Activated T-helper 17 cell treated with anti-CD3 and anti-CD28 coated beads, Interleukin-2, amount 50 U/mL, for 72 hours (primary cell): ENCODE data around the gene TMEM8B. TPM values are rescaled to one million over a fixed set of nuclear protein-coding genes. Genes with fewer than 3 reads are reported as not detected.

Experiments
- ATAC-seq: fragments of 150-1000 bp; cut with Tn5 transposase; replicated peaks from 2 replicates; pipeline ENCODE4 v1.10.0; 2021; ENCODE audit warnings: mild to moderate bottlenecking, moderate library complexity
- H3K27ac Mint-ChIP-seq: one replicate; pipeline ENCODE4 v1.8.0; 2022; ENCODE audit warnings: mixed read lengths
- H3K27me3 Mint-ChIP-seq: one replicate; pipeline ENCODE4 v1.8.0; 2022; ENCODE audit warnings: mixed read lengths
- H3K36me3 Mint-ChIP-seq: one replicate; pipeline ENCODE4 v1.8.0; 2022; ENCODE audit warnings: low read depth, mild to moderate bottlenecking, mixed read lengths
- H3K4me1 Mint-ChIP-seq: one replicate; pipeline ENCODE4 v1.8.0; 2022; ENCODE audit warnings: mixed read lengths
- H3K4me3 Mint-ChIP-seq: one replicate; pipeline ENCODE4 v1.8.0; 2022; ENCODE audit warnings: mild to moderate bottlenecking, mixed read lengths
- H3K9me3 Mint-ChIP-seq: one replicate; pipeline ENCODE4 v1.8.0; 2022; ENCODE audit warnings: mixed read lengths
- total RNA-seq, 2 donors: library from RNA; stranded (reverse); gene quantifications; one replicate each; pipeline ENCODE4 v1.2.3, GENCODE V29; 2022

TMEM8B gene
- total RNA-seq, 2 donors from 2014 or later: 2.4 to 6.8 TPM

GRCh38 chr9:35800530-35800929, 28.5 kb upstream of the TMEM8B start:
- H3K4me1 Mint-ChIP-seq: peaks cover 11% of the 10 kb centered on the region
- no peaks in the 10 kb centered on the region for H3K9me3 Mint-ChIP-seq
- H3K4me3 Mint-ChIP-seq: no peak overlapping the region
- no peaks in the 10 kb centered on the region for H3K27me3 Mint-ChIP-seq
- ATAC-seq: no peak
- H3K27ac Mint-ChIP-seq: peak overlapping the region; percentile 79
- H3K36me3 Mint-ChIP-seq: peaks cover 57% of the 10 kb centered on the region

- H3K27me3 Mint-ChIP-seq: no peaks in the 10 kb centered on the region
- no peaks in the 10 kb centered on the region for H3K9me3 Mint-ChIP-seq
- peak overlapping the region; percentile 45 for H3K27ac Mint-ChIP-seq
- ATAC-seq: no peak
- H3K36me3 Mint-ChIP-seq: peaks cover 67% of the 10 kb centered on the region
- peaks cover 11% of the 10 kb centered on the region for H3K4me1 Mint-ChIP-seq
- no peak overlapping the region for H3K4me3 Mint-ChIP-seq
Observed at GRCh38 chr9:35801328-35802128, 27.5 kb upstream of the TMEM8B start.

- no peaks in the 10 kb centered on the region for H3K9me3 Mint-ChIP-seq
- H3K4me3 Mint-ChIP-seq: no peak overlapping the region
- no peak for ATAC-seq
- H3K27me3 Mint-ChIP-seq: no peaks in the 10 kb centered on the region
- no peaks in the 10 kb centered on the region for H3K4me1 Mint-ChIP-seq
- peaks cover 59% of the 10 kb centered on the region for H3K36me3 Mint-ChIP-seq
- H3K27ac Mint-ChIP-seq: no peak overlapping the region
Observed at GRCh38 chr9:35806101-35806500, 22.9 kb upstream of the TMEM8B start.

DNA sequence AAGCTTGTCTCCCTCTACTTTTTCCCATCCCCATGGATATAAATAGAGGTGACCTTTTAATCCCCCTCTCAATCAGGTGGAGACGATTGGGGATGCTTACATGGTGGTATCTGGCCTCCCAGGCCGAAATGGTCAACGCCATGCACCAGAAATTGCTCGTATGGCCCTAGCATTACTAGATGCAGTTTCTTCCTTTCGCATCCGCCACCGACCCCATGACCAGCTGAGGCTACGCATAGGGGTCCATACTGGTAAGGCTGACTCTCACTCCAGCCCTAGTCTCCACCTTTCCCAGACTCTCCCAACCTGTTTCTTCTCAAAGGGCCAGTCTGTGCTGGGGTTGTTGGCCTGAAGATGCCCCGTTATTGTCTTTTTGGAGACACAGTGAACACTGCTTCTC, 20.6 kb upstream of the TMEM8B start:
- ATAC-seq: no peak
- H3K36me3 Mint-ChIP-seq: peaks cover 36% of the 10 kb centered on the region
- no peak overlapping the region for H3K27ac Mint-ChIP-seq
- no peaks in the 10 kb centered on the region for H3K9me3 Mint-ChIP-seq
- H3K4me3 Mint-ChIP-seq: no peak overlapping the region
- no peaks in the 10 kb centered on the region for H3K27me3 Mint-ChIP-seq
- H3K4me1 Mint-ChIP-seq: peaks cover 13% of the 10 kb centered on the region

DNA sequence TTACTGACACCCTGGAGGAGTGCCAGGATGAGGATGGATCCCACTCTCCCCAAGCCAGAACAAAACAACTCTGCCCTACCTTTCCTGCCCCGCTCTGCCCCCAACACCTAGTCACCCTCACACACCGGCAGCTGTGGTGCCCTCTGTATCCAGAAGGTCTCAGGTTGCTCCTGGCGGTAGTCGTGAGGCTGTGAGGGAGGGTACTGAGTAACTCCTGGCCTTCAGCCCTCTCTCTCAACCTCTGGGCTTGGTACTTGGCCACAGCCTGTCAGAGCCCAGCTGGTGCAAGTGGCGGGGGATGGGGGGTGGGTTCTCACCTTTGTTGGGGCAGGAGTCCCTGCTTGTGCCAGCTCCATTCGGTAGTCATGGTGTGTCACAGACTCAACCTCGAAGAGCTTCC, 18.9 kb upstream of the TMEM8B start:
- H3K36me3 Mint-ChIP-seq: peaks cover 29% of the 10 kb centered on the region
- peaks cover 19% of the 10 kb centered on the region for H3K4me1 Mint-ChIP-seq
- no peaks in the 10 kb centered on the region for H3K9me3 Mint-ChIP-seq
- no peak overlapping the region for H3K27ac Mint-ChIP-seq
- no peak for ATAC-seq
- H3K4me3 Mint-ChIP-seq: no peak overlapping the region
- no peaks in the 10 kb centered on the region for H3K27me3 Mint-ChIP-seq

- ATAC-seq: no peak
- H3K36me3 Mint-ChIP-seq: peaks cover 16% of the 10 kb centered on the region
- H3K4me3 Mint-ChIP-seq: peak overlapping the region; percentile 81
- H3K4me1 Mint-ChIP-seq: peaks cover 19% of the 10 kb centered on the region
- H3K9me3 Mint-ChIP-seq: no peaks in the 10 kb centered on the region
- peak overlapping the region; percentile 91 for H3K27ac Mint-ChIP-seq
- H3K27me3 Mint-ChIP-seq: no peaks in the 10 kb centered on the region
Observed at GRCh38 chr9:35811381-35812024, 17.5 kb upstream of the TMEM8B start.

GRCh38 chr9:35812025-35812602, 16.9 kb upstream of the TMEM8B start, which contains the start of gene SPAG8:
Gene SPAG8 (minus strand): TSS chr9:35812262. CDS start chr9:35812147, 115 bp downstream.
- no peaks in the 10 kb centered on the region for H3K27me3 Mint-ChIP-seq

GRCh38 chr9:35813434-35814105, 15.5 kb upstream of the TMEM8B start:
- Mint-ChIP-seq H3K27ac (peak overlapping the region; percentile 88), H3K9me3 (no peaks in the 10 kb centered on the region)

More at GRCh38 chr9:35812025-35812602, 16.9 kb upstream of the TMEM8B start, which contains the start of gene SPAG8:
- peaks cover 19% of the 10 kb centered on the region for H3K4me1 Mint-ChIP-seq
- H3K27ac Mint-ChIP-seq: peak within 1 kb of the TSS; percentile 91
- peak; percentile 64 for ATAC-seq
- peak within 1 kb of the TSS; percentile 81 for H3K4me3 Mint-ChIP-seq
- H3K36me3 Mint-ChIP-seq: peaks cover 12% of the 10 kb centered on the region
- H3K9me3 Mint-ChIP-seq: no peaks in the 10 kb centered on the region

DNA sequence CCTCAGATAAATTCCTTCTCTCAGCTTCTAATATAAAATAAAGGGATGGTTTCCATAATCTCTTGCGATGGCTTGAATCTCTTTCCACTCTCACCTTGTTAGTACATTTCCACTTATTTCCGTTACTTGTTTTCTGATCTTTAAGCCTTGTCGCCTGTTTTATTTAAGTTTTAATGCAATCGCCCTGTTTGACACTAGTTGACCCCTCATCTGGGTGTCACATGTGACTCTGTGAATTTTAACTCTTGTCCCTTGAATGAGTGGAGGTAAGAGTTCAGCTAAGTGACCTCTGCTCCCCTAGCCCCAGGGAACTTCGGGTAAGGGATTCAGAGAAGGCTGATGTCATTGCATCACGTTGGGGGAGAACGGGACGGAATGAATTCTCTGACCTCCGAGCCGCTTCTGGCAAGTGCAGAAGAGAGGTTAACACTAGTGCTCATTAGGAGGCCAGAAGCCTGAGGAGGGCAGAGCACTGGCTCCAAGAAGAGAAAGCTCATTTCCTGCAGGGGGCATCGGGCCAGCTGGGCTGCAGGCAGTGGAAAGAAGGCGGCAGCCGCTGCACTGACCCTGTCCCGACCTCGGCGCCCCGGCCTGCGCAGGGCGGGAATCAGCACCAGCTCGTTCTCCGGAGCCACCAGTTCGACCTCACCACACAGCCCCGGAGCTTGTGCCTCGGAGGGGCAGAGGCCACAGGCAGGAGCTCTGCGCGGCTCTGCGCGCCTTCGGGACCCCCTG, 14.8 kb upstream of the TMEM8B start:
- no peaks in the 10 kb centered on the region for H3K27me3 Mint-ChIP-seq
- H3K4me1 Mint-ChIP-seq: peaks cover 19% of the 10 kb centered on the region
- ATAC-seq: peak; percentile 9
- peak overlapping the region; percentile 81 for H3K4me3 Mint-ChIP-seq
- peak overlapping the region; percentile 88 for H3K27ac Mint-ChIP-seq
- H3K9me3 Mint-ChIP-seq: no peaks in the 10 kb centered on the region
- no peaks in the 10 kb centered on the region for H3K36me3 Mint-ChIP-seq

More at GRCh38 chr9:35813434-35814105, 15.5 kb upstream of the TMEM8B start:
- H3K4me3 Mint-ChIP-seq: peak overlapping the region; percentile 81
- H3K36me3 Mint-ChIP-seq: peaks cover 5% of the 10 kb centered on the region
- peaks cover 19% of the 10 kb centered on the region for H3K4me1 Mint-ChIP-seq
- no peaks in the 10 kb centered on the region for H3K27me3 Mint-ChIP-seq
- ATAC-seq: no peak

DNA sequence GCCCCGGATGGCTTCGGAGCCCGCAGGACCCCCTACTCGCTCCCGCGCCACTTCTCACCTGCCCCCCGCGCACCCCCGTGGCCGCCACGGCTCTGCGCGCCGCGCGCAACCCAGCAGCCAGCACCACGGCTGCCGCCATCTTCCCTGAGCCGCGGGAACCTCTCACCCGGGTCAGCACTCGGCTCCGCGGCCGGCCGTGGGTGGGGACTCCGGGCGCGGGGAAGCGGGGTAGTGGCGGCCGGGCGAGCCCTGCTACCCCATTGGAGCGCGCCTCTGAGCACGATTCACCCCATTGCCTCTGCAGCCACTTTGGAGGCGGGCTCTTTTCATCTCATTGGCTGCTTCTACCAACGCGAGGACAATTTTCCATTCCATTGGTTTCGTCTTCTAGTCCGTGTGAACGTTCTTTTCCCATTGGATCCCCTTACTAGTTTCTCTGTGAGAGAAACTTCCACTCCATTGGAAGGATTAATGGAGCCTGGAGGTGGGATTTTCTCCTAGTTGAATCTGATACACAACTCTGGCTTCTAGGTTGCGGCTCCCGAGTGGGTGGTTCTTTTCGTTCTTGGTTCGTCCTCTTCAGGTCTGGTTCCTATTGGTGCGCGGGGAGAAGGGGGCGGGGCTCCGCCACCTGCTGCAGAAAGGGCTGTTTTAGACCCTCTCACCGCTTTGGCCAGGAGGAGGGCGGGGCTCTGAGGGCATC, 14.0 kb upstream of the TMEM8B start, which contains the start of gene HINT2:
Gene HINT2 (minus strand): TSS at position 202 of the 703 bp plus-strand sequence. CDS start 63 bp downstream, at position 139.
- Mint-ChIP-seq H3K36me3 (no peaks in the 10 kb centered on the region), H3K27ac (peak within 1 kb of the TSS; percentile 88), H3K9me3 (no peaks in the 10 kb centered on the region), H3K27me3 (no peaks in the 10 kb centered on the region), H3K4me3 (peak within 1 kb of the TSS; percentile 81), H3K4me1 (peaks cover 19% of the 10 kb centered on the region)
- peak; percentile 88 for ATAC-seq

- H3K27ac Mint-ChIP-seq: no peak overlapping the region
- peaks cover 19% of the 10 kb centered on the region for H3K4me1 Mint-ChIP-seq
- no peak for ATAC-seq
Observed at GRCh38 chr9:35816708-35817107, 12.3 kb upstream of the TMEM8B start.

DNA sequence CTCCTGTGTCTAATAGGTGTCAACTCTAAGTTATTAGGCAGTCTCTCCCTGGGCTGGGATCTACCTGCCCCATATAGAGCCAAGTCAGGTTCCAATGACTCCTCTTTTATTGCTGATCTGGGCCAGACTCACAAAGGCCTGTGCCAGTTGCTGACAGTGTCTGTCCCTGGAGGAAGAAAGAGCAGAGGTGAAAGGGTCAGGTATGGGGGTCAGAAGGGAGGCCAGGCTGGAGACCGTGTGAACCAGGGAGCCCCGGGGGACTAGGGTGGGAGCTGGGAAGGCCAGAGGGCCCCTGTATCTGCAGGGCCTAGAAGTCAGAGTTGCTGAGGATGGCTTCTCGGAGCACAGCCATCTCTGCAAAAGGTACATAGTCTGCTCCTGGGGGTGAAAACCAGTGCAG, 10.7 kb upstream of the TMEM8B start:
- no peak for ATAC-seq
- Mint-ChIP-seq H3K4me3 (no peak overlapping the region), H3K36me3 (no peaks in the 10 kb centered on the region), H3K27ac (no peak overlapping the region), H3K9me3 (no peaks in the 10 kb centered on the region), H3K27me3 (no peaks in the 10 kb centered on the region), H3K4me1 (peaks cover 6% of the 10 kb centered on the region)

More at GRCh38 chr9:35816708-35817107, 12.3 kb upstream of the TMEM8B start:
- Mint-ChIP-seq H3K9me3 (no peaks in the 10 kb centered on the region), H3K36me3 (no peaks in the 10 kb centered on the region), H3K4me3 (peak overlapping the region; percentile 81), H3K27me3 (no peaks in the 10 kb centered on the region)

DNA sequence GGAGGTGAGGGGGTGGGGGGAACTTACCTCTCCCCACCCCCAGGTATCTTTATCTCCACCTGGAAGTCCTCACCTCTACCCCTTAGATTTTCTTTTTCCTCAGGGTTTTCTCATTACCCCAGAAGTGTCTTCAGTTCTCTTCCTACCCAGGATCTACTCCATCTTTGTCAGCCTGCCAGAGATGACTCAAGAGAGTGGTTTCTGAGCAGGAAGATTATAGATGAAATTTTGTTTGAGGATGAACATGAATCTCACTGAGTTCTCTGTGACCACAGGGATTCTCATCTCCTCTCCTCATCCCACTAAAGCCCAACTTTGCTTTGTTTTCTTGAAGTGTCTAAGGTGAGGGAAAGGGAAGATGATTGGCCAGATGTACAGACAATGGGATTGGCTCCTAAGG, 9.0 kb upstream of the TMEM8B start:
- Mint-ChIP-seq H3K9me3 (no peaks in the 10 kb centered on the region), H3K27ac (peak overlapping the region; percentile 13), H3K36me3 (no peaks in the 10 kb centered on the region), H3K4me3 (no peak overlapping the region), H3K27me3 (no peaks in the 10 kb centered on the region), H3K4me1 (no peaks in the 10 kb centered on the region)
- ATAC-seq: no peak
